Keratinocyte (primary cell): ENCODE results near the gene MSRB1. TPM values are rescaled to one million over a fixed set of nuclear protein-coding genes. Genes with fewer than 3 reads are reported as not detected.

ENCODE experiments used
- DNase-seq: peaks from one replicate; pipeline ENCODE4 v3.0.0-alpha.2; 2011; ENCODE audit warnings: low read depth, missing footprints, low spot score
- FAIRE-seq: peaks from 2 replicates; lab custom pipeline; 2011; peaks lifted over from hg19 to GRCh38; lab: Jason Lieb, UNC
- H2AFZ ChIP-seq: 2 replicates; pipeline ENCODE4 v1.6.0; 2012; ENCODE audit warnings: low read length, control low read depth, inconsistent platforms; ENCODE audit not compliant: control insufficient read depth
- H3K27ac ChIP-seq: 2 replicates; pipeline ENCODE4 v1.5.1; 2011; ENCODE audit warnings: low read length; ENCODE audit not compliant: control insufficient read depth, insufficient read depth
- H3K27me3 ChIP-seq: 3 replicates; pipeline ENCODE4 v1.6.0; 2011; ENCODE audit warnings: low read length; ENCODE audit not compliant: control insufficient read depth, insufficient read depth; ENCODE audit errors: extremely low read depth
- H3K36me3 ChIP-seq, 2 experiments: 2 replicates in 1 of 2; 3 replicates in 1 of 2; pipeline ENCODE4 v1.5.1; 2011; ENCODE audit warnings: low read length in 2 of 2, mild to moderate bottlenecking in 1 of 2; ENCODE audit not compliant: control insufficient read depth in 2 of 2, insufficient read depth in 2 of 2; ENCODE audit errors: extremely low read depth in 1 of 2
- H3K4me1 ChIP-seq: 3 replicates; pipeline ENCODE4 v1.5.1; 2011; ENCODE audit warnings: low read length; ENCODE audit not compliant: control insufficient read depth, insufficient read depth; ENCODE audit errors: extremely low read depth
- H3K4me2 ChIP-seq: 3 replicates; pipeline ENCODE4 v1.6.0; 2011; ENCODE audit warnings: low read depth, low read length; ENCODE audit not compliant: control insufficient read depth, insufficient read depth; ENCODE audit errors: extremely low read depth
- H3K4me3 ChIP-seq, 3 experiments: fragments of 200-600 bp in 1 of 3; sonication (generic) in 1 of 3; 2 replicates in 2 of 3; 3 replicates in 1 of 3; pipeline ENCODE4 v1.5.1; 2011 to 2016; ENCODE audit warnings: low read length in 3 of 3, mild to moderate bottlenecking in 3 of 3, control low read depth in 2 of 3, inconsistent platforms in 1 of 3, low read depth in 1 of 3, mixed read lengths in 1 of 3, mixed run types in 1 of 3, moderate library complexity in 1 of 3; ENCODE audit not compliant: control insufficient read depth in 2 of 3, insufficient read depth in 2 of 3; ENCODE audit errors: extremely low read depth in 1 of 3
- H3K79me2 ChIP-seq: 2 replicates; pipeline ENCODE4 v1.6.0; 2012; ENCODE audit warnings: low read length; ENCODE audit not compliant: control insufficient read depth, insufficient read depth
- H3K9ac ChIP-seq: 3 replicates; pipeline ENCODE4 v1.6.0; 2011; ENCODE audit warnings: low read length; ENCODE audit not compliant: control insufficient read depth, insufficient read depth; ENCODE audit errors: extremely low read depth
- H3K9me1 ChIP-seq: 3 replicates; pipeline ENCODE4 v1.6.0; 2011; ENCODE audit warnings: low read length; ENCODE audit not compliant: control insufficient read depth, insufficient read depth; ENCODE audit errors: extremely low read depth
- H3K9me3 ChIP-seq: 2 replicates; pipeline ENCODE4 v1.5.1; 2012; ENCODE audit warnings: low read depth, low read length; ENCODE audit not compliant: control insufficient read depth
- H4K20me1 ChIP-seq: 3 replicates; pipeline ENCODE4 v1.6.0; 2011; ENCODE audit warnings: low read length; ENCODE audit not compliant: control insufficient read depth, insufficient read depth; ENCODE audit errors: extremely low read depth
- EZH2 ChIP-seq: IDR thresholded peaks from one replicate; pipeline ENCODE4 v1.6.1; 2012; ENCODE audit warnings: inconsistent platforms, mild to moderate bottlenecking, low read length, moderate library complexity
- dilution Hi-C: fragments of 300-500 bp; cut with MboI; formaldehyde crosslinking; loops from one replicate; pipeline ENCODE4 v1.7.0; 2020; ENCODE audit warnings: low sequenced_read_pairs; ENCODE audit not compliant: extremely low pct_ligation_motif_present
- polyA plus RNA-seq, 5 experiments: library from polyadenylated mRNA; depleted of rRNA in 3 of 5; stranded (reverse) in 3 of 5; stranded (forward) in 1 of 5; unstranded in 1 of 5; fragments of >200 nt; gene quantifications; 1 replicate in 1 of 5; 2 replicates in 3 of 5; 3 replicates in 1 of 5; pipeline versions ENCODE4 v1.2.1 to v1.2.3, GENCODE V29; 2011 to 2012; ENCODE audit warnings: missing spikeins in 2 of 5, low read depth in 1 of 5, low replicate concordance in 1 of 5
- small RNA-seq, 3 experiments: library from RNA; depleted of rRNA; stranded (forward); fragments of <200 nt; gene quantifications; one replicate each; pipeline ENCODE3, GENCODE V24; 2012; ENCODE audit warnings: low read depth in 3 of 3, low replicate concordance in 1 of 3; ENCODE audit not compliant: insufficient read length in 3 of 3
- TF ChIP-seq, protein P1 (sequence below), 3 experiments: IDR thresholded peaks in 1 of 3; conservative IDR thresholded peaks in 1 of 3; optimal IDR thresholded peaks in 1 of 3; 2 replicates in 2 of 3; 3 replicates in 1 of 3; pipeline versions ENCODE3 to v1.5.1; 2011; ENCODE audit warnings: low read length in 3 of 3, mild to moderate bottlenecking in 3 of 3, moderate library complexity in 2 of 3, control low read depth in 1 of 3, inconsistent platforms in 1 of 3; ENCODE audit not compliant: insufficient read depth in 2 of 3; ENCODE audit errors: extremely low read depth in 1 of 3

Gene MSRB1
- polyA plus RNA-seq, 1 donor (not counting 4 experiments of a cell fraction or from before 2014, with no cell fraction given), result 25.2 TPM

DNA sequence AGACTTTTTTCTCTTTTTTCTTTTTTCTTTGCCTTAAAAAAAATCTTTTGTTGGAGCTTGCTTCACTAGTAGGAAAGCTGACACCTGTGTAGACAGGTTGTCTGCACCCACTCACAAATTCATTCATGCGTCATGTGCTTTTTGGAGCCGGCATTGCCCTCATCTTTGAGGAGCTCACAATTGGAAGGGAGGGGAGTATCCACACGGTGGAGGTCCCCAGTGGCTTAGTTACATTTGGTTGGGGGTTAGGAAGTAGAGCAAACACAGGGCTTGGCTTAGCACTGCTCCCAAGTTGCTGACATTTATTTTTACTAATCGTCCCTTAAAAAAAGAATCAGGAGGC, 52.3 kb downstream of the MSRB1 start:
- Histone ChIP-seq H3K79me2 (no peaks in the 10 kb centered on the region), H3K27me3 (peaks cover 29% of the 10 kb centered on the region), H3K27ac (no peak overlapping the region), H3K36me3 (no peaks in the 10 kb centered on the region), H3K4me2 (no peak overlapping the region), H3K9me3 (no peaks in the 10 kb centered on the region), H4K20me1 (no peaks in the 10 kb centered on the region), H2AFZ (no peak overlapping the region), H3K4me3 (no peak overlapping the region), H3K4me1 (no peaks in the 10 kb centered on the region), H3K9me1 (no peaks in the 10 kb centered on the region), H3K9ac (no peak overlapping the region)
- no peak for DNase-seq
- dilution Hi-C loops, result no loop called here
- no peak for FAIRE-seq
- TF ChIP-seq, protein P1, sequence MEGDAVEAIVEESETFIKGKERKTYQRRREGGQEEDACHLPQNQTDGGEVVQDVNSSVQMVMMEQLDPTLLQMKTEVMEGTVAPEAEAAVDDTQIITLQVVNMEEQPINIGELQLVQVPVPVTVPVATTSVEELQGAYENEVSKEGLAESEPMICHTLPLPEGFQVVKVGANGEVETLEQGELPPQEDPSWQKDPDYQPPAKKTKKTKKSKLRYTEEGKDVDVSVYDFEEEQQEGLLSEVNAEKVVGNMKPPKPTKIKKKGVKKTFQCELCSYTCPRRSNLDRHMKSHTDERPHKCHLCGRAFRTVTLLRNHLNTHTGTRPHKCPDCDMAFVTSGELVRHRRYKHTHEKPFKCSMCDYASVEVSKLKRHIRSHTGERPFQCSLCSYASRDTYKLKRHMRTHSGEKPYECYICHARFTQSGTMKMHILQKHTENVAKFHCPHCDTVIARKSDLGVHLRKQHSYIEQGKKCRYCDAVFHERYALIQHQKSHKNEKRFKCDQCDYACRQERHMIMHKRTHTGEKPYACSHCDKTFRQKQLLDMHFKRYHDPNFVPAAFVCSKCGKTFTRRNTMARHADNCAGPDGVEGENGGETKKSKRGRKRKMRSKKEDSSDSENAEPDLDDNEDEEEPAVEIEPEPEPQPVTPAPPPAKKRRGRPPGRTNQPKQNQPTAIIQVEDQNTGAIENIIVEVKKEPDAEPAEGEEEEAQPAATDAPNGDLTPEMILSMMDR (optimal IDR thresholded peaks at IDR 0.05 in 1 of 3, IDR thresholded peaks at IDR 0.05 in 1 of 3, conservative IDR thresholded peaks at IDR 0.05 in 1 of 3; ENCODE audit: extremely low read depth in 1 of 3, insufficient read depth in 2 of 3, low read length in 3 of 3), result no peak
- TF ChIP-seq EZH2, result no peak

DNA sequence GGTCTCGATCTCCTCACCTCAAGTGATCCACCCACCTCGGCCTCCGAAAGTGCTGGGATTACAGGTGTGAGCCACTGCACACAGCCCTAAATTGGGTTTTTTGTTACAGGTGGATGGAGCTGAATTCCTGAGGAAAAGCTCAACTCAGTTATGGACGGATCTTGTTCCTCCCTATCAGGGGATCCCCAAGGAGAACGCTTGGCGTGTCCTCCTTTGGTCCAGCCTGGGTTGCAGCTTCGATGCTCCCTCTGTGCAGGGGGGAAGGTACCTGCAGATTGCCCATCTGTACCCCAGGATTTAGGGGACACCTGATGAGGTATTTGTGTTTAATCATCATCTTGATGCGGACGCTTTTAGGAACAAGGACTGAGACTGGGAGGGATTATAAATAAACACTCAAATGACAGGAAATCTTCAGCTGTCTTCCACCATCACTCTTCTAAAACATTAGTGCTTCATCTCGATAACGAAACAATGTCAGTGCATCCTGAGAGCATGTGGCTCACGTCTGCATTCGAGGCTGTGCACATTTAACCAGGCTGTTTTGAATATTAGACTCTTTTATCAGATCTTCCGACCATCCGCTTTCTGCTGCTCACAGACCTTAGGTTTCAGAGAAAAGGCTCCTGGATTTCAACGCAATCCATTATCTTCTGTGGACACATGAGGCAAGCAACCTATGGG, 52.8 kb downstream of the MSRB1 start:
- no peak for DNase-seq
- Histone ChIP-seq H3K27ac (no peak overlapping the region), H3K9me3 (no peaks in the 10 kb centered on the region), H3K9ac (no peak overlapping the region), H3K36me3 (no peaks in the 10 kb centered on the region), H3K27me3 (peaks cover 28% of the 10 kb centered on the region), H2AFZ (no peak overlapping the region), H3K9me1 (no peaks in the 10 kb centered on the region), H3K4me1 (no peaks in the 10 kb centered on the region), H3K79me2 (no peaks in the 10 kb centered on the region), H3K4me2 (no peak overlapping the region), H3K4me3 (no peak overlapping the region), H4K20me1 (no peaks in the 10 kb centered on the region)
- FAIRE-seq, result no peak
- no peak for TF ChIP-seq EZH2
- TF ChIP-seq, protein P1 (optimal IDR thresholded peaks at IDR 0.05 in 1 of 3, IDR thresholded peaks at IDR 0.05 in 1 of 3, conservative IDR thresholded peaks at IDR 0.05 in 1 of 3; ENCODE audit: extremely low read depth in 1 of 3, insufficient read depth in 2 of 3, low read length in 3 of 3), result no peak
- dilution Hi-C loops, result no loop called here

Small RNA genes lying within 50 kb of the gene (small RNA-seq; reads per million reads assigned to genes)
- gene AC005363.2 (0 reads per million in 3 experiments), gene SNORA10 (0 reads per million in 3 experiments), gene SNORA64 (0 reads per million in 3 experiments)

Other genes with a start within 250 kb of the MSRB1 start
- 8.3 to 23.3 TPM (median 11.7 TPM) in 3 replicates for gene MAPK8IP3, start 237.0 kb downstream of the MSRB1 start, polyA plus RNA-seq
- 9.8 to 32.7 TPM (median 10.1 TPM) in 3 replicates for gene NME3, start 171.7 kb downstream of the MSRB1 start, polyA plus RNA-seq
- 6.3 to 19.3 TPM (median 7.6 TPM) in 3 replicates for gene EME2, start 170.4 kb downstream of the MSRB1 start, polyA plus RNA-seq
- 62.9 to 74.3 TPM (median 68.0 TPM) in 3 replicates for gene MRPS34, start 170.1 kb downstream of the MSRB1 start, polyA plus RNA-seq
- 9.5 to 18.3 TPM (median 12.2 TPM) in 3 replicates for gene SPSB3, start 160.6 kb downstream of the MSRB1 start, polyA plus RNA-seq
- 24.4 to 39.4 TPM (median 34.9 TPM) in 3 replicates for gene NUBP2, start 160.2 kb downstream of the MSRB1 start, polyA plus RNA-seq
- not detected in 3 replicates for gene IGFALS, start 149.5 kb downstream of the MSRB1 start, polyA plus RNA-seq
- gene HAGH, start 116.4 kb downstream of the MSRB1 start, polyA plus RNA-seq, result 17.7 to 31.2 TPM (median 22.2 TPM) in 3 replicates
- 29.4 to 59.5 TPM (median 36.8 TPM) in 3 replicates for gene FAHD1, start 116.0 kb downstream of the MSRB1 start, polyA plus RNA-seq
- not detected in 3 replicates for gene MEIOB, start 71.0 kb downstream of the MSRB1 start, polyA plus RNA-seq
- 0.09 TPM in 1 of 3 replicates, not detected in the others for gene HS3ST6, start 24.8 kb downstream of the MSRB1 start, polyA plus RNA-seq
- 0.34 to 0.38 TPM (median 0.37 TPM) in 3 replicates for gene RPL3L, start 11.5 kb upstream of the MSRB1 start, polyA plus RNA-seq
- 97.9 to 161 TPM (median 107 TPM) in 3 replicates for gene NDUFB10, start 16.3 kb upstream of the MSRB1 start, polyA plus RNA-seq
- 2,750 to 6,036 TPM (median 3,573 TPM) in 3 replicates for gene RPS2, start 21.6 kb upstream of the MSRB1 start, polyA plus RNA-seq
- not detected in 3 replicates for gene RNF151, start 23.7 kb upstream of the MSRB1 start, polyA plus RNA-seq
- 27.8 to 45.1 TPM (median 40.1 TPM) in 3 replicates for gene TBL3, start 28.9 kb upstream of the MSRB1 start, polyA plus RNA-seq
- 0.38 to 1.1 TPM (median 0.54 TPM) in 3 replicates for gene NOXO1, start 38.3 kb upstream of the MSRB1 start, polyA plus RNA-seq
- gene GFER, start 41.0 kb upstream of the MSRB1 start, polyA plus RNA-seq, result 10.3 to 13.4 TPM (median 12.0 TPM) in 3 replicates
- 0.12 to 0.30 TPM (median 0.28 TPM) in 3 replicates for gene SYNGR3, start 46.8 kb upstream of the MSRB1 start, polyA plus RNA-seq
- gene ZNF598, start 66.6 kb upstream of the MSRB1 start, polyA plus RNA-seq, result 18.0 to 35.5 TPM (median 24.0 TPM) in 3 replicates
- gene NPW, start 76.6 kb upstream of the MSRB1 start, polyA plus RNA-seq, result 0.23 TPM in 1 of 3 replicates, not detected in the others
- gene NHERF2, start 83.7 kb upstream of the MSRB1 start, polyA plus RNA-seq, result 5.9 to 10.1 TPM (median 9.0 TPM) in 3 replicates
- 8.5 to 16.0 TPM (median 10.9 TPM) in 3 replicates for gene NTHL1, start 104.6 kb upstream of the MSRB1 start, polyA plus RNA-seq
- gene TSC2, start 104.8 kb upstream of the MSRB1 start, polyA plus RNA-seq, result 22.6 to 28.8 TPM (median 23.3 TPM) in 3 replicates
- 10.6 to 22.9 TPM (median 16.4 TPM) in 3 replicates for gene PKD1, start 192.7 kb upstream of the MSRB1 start, polyA plus RNA-seq
- 0.44 to 0.91 TPM (median 0.58 TPM) in 3 replicates for gene RAB26, start 205.4 kb upstream of the MSRB1 start, polyA plus RNA-seq
- 38.4 to 52.1 TPM (median 45.9 TPM) in 3 replicates for gene TRAF7, start 212.6 kb upstream of the MSRB1 start, polyA plus RNA-seq